H1 (cell line): ENCODE data around the gene TLCD2. TPM values are rescaled to one million over a fixed set of nuclear protein-coding genes. Genes with fewer than 3 reads are reported as not detected.

Experiments
- CTCF ChIA-PET: fragments of 300-600 bp; sonication (Branson Sonifier 250); formaldehyde crosslinking; loops from one replicate; lab custom pipeline; 2021; ENCODE audit not compliant: partially characterized antibody; lab: Charles Lee
- POLR2A ChIA-PET: fragments of 300-600 bp; sonication (Branson Sonifier 250); formaldehyde crosslinking; loops from one replicate; lab custom pipeline; 2021; ENCODE audit warnings: inconsistent platforms; ENCODE audit not compliant: partially characterized antibody; lab: Charles Lee
- DNase-seq, 2 experiments: peaks; one replicate each; pipeline versions ENCODE4 v3.0.0 to v3.0.0-alpha.2; 2010 to 2022; ENCODE audit warnings: low spot score in 2 of 2, low read depth in 1 of 2, mixed read lengths in 1 of 2
- FAIRE-seq: peaks from 2 replicates; lab custom pipeline; 2011; peaks lifted over from hg19 to GRCh38; lab: Jason Lieb, UNC
- H2AFZ ChIP-seq: 2 replicates; pipeline ENCODE4 v1.8.1; 2012; ENCODE audit warnings: low read length, inconsistent platforms
- H2AK5ac ChIP-seq: 2 replicates; pipeline ENCODE4 v1.6.1; 2013; ENCODE audit warnings: low read depth, low read length
- H2BK120ac ChIP-seq: replicated peaks from 2 replicates; pipeline ENCODE3; 2013; ENCODE audit warnings: low read depth, low read length, inconsistent platforms
- H2BK12ac ChIP-seq: 2 replicates; pipeline ENCODE4 v1.6.1; 2013; ENCODE audit warnings: low read depth, low read length
- H2BK15ac ChIP-seq: 2 replicates; pipeline ENCODE4 v1.6.1; 2013; ENCODE audit warnings: low read length
- H2BK20ac ChIP-seq: 2 replicates; pipeline ENCODE4 v1.6.1; 2013; ENCODE audit warnings: low read length
- H2BK5ac ChIP-seq: 2 replicates; pipeline ENCODE4 v1.6.1; 2013; ENCODE audit warnings: low read depth, low read length
- H3K14ac ChIP-seq: 2 replicates; pipeline ENCODE4 v1.6.1; 2013; ENCODE audit warnings: inconsistent platforms; ENCODE audit not compliant: insufficient read length
- H3K18ac ChIP-seq: 2 replicates; pipeline ENCODE4 v1.6.1; 2013; ENCODE audit warnings: low read length; ENCODE audit errors: extremely low read depth
- H3K23ac ChIP-seq: 2 replicates; pipeline ENCODE4 v1.6.1; 2013; ENCODE audit warnings: inconsistent platforms; ENCODE audit not compliant: insufficient read length
- H3K23me2 ChIP-seq: 2 replicates; pipeline ENCODE4 v1.6.1; 2013; ENCODE audit warnings: low read depth, low read length
- H3K27ac ChIP-seq: 2 replicates; pipeline ENCODE4 v1.6.1; 2011; ENCODE audit warnings: low read depth, low read length, inconsistent platforms
- H3K27me3 ChIP-seq, 4 experiments: replicated peaks in 1 of 4; 1 replicate in 1 of 4; 2 replicates in 3 of 4; pipeline versions ENCODE4 v1.6.1 to v1.8.1; 2011 to 2013; ENCODE audit warnings: low read length in 3 of 4, mild to moderate bottlenecking in 3 of 4, inconsistent platforms in 2 of 4, mixed read lengths in 2 of 4, moderate library complexity in 1 of 4; ENCODE audit not compliant: control insufficient read depth in 3 of 4, insufficient read depth in 3 of 4; ENCODE audit errors: extremely low read depth in 1 of 4
- H3K36me3 ChIP-seq, 4 experiments: 2 replicates each; pipeline versions ENCODE4 v1.6.1 to v1.8.1; 2011 to 2013; ENCODE audit warnings: mild to moderate bottlenecking in 4 of 4, low read length in 3 of 4, moderate library complexity in 2 of 4, control low read depth in 1 of 4, inconsistent platforms in 1 of 4; ENCODE audit not compliant: insufficient read depth in 4 of 4, control insufficient read depth in 2 of 4
- H3K4ac ChIP-seq: replicated peaks from 2 replicates; pipeline ENCODE3; 2013; ENCODE audit warnings: low read length, low read depth, mixed read lengths, inconsistent platforms; ENCODE audit not compliant: insufficient read length
- H3K4me1 ChIP-seq, 4 experiments: replicated peaks in 1 of 4; 1 replicate in 1 of 4; 2 replicates in 3 of 4; pipeline versions ENCODE4 v1.6.1 to v1.8.1; 2011 to 2013; ENCODE audit warnings: low read length in 3 of 4, inconsistent platforms in 2 of 4, mixed read lengths in 1 of 4; ENCODE audit not compliant: insufficient read depth in 4 of 4, control insufficient read depth in 3 of 4
- H3K4me2 ChIP-seq, 2 experiments: 2 replicates each; pipeline versions ENCODE4 v1.6.1 to v1.8.1; 2011 to 2013; ENCODE audit warnings: low read depth in 2 of 2, low read length in 2 of 2, control low read depth in 1 of 2, inconsistent platforms in 1 of 2, mild to moderate bottlenecking in 1 of 2; ENCODE audit not compliant: insufficient read depth in 1 of 2
- H3K4me3 ChIP-seq, 4 experiments: fragments of 200-600, 300-600 bp in 1 of 4; sonication (generic), shearing (Covaris generic), sonication (Bioruptor Twin) in 1 of 4; 2 replicates each; pipeline versions ENCODE4 v1.5.1 to v1.8.1; 2011 to 2016; ENCODE audit warnings: low read length in 4 of 4, low read depth in 3 of 4, control low read depth in 2 of 4, inconsistent platforms in 2 of 4, mild to moderate bottlenecking in 2 of 4, mixed read lengths in 1 of 4, moderate library complexity in 1 of 4; ENCODE audit not compliant: insufficient read depth in 2 of 4; ENCODE audit errors: extremely low read depth in 1 of 4
- H3K56ac ChIP-seq: replicated peaks from 2 replicates; pipeline ENCODE3; 2013; ENCODE audit warnings: low read depth, mild to moderate bottlenecking, mixed read lengths, low read length, inconsistent platforms; ENCODE audit not compliant: insufficient read length
- H3K79me1 ChIP-seq: 2 replicates; pipeline ENCODE4 v1.6.1; 2013; ENCODE audit warnings: low read depth, low read length, control low read depth
- H3K79me2 ChIP-seq, 2 experiments: 2 replicates each; pipeline versions ENCODE4 v1.6.1 to v1.8.1; 2012 to 2013; ENCODE audit warnings: low read length in 2 of 2, mild to moderate bottlenecking in 2 of 2, inconsistent platforms in 1 of 2; ENCODE audit not compliant: insufficient read depth in 2 of 2, control insufficient read depth in 1 of 2
- H3K9ac ChIP-seq, 4 experiments: replicated peaks in 1 of 4; 1 replicate in 1 of 4; 2 replicates in 3 of 4; pipeline versions ENCODE4 v1.6.1 to v1.8.1; 2011 to 2013; ENCODE audit warnings: low read depth in 3 of 4, low read length in 3 of 4, control low read depth in 2 of 4, mild to moderate bottlenecking in 2 of 4, moderate library complexity in 2 of 4, inconsistent platforms in 1 of 4; ENCODE audit errors: extremely low read depth in 1 of 4
- H3K9me3 ChIP-seq, 2 experiments: 2 replicates each; pipeline versions ENCODE4 v1.6.1 to v1.8.1; 2012 to 2013; ENCODE audit warnings: mild to moderate bottlenecking in 2 of 2, moderate library complexity in 2 of 2, control low read depth in 1 of 2, inconsistent platforms in 1 of 2, low read depth in 1 of 2, low read length in 1 of 2, mixed read lengths in 1 of 2; ENCODE audit not compliant: insufficient read depth in 2 of 2
- H4K20me1 ChIP-seq, 2 experiments: replicated peaks in 1 of 2; 2 replicates each; pipeline versions ENCODE3 to v1.8.1; 2011 to 2013; ENCODE audit warnings: inconsistent platforms in 2 of 2, low read length in 2 of 2, mild to moderate bottlenecking in 1 of 2; ENCODE audit not compliant: insufficient read depth in 2 of 2, control insufficient read depth in 1 of 2
- H4K5ac ChIP-seq: 2 replicates; pipeline ENCODE4 v1.6.1; 2013; ENCODE audit warnings: low read length, low read depth, mixed read lengths, inconsistent platforms; ENCODE audit not compliant: insufficient read length
- H4K8ac ChIP-seq: 2 replicates; pipeline ENCODE4 v1.8.0; 2013; ENCODE audit warnings: mild to moderate bottlenecking, moderate library complexity, low read length, inconsistent platforms; ENCODE audit not compliant: insufficient read depth; ENCODE audit errors: extremely low read depth
- H4K91ac ChIP-seq: replicated peaks from 2 replicates; pipeline ENCODE3; 2013; ENCODE audit warnings: low read length, mixed read lengths, inconsistent platforms; ENCODE audit not compliant: insufficient read length
- CEBPB ChIP-seq: IDR thresholded peaks from 2 replicates; pipeline ENCODE4 v1.6.1; 2012; ENCODE audit warnings: low read depth, low read length
- JUND ChIP-seq: IDR thresholded peaks from 2 replicates; pipeline ENCODE4 v1.6.1; 2011; ENCODE audit warnings: mild to moderate bottlenecking, improper control_type of control experiment, low read length
- KDM1A ChIP-seq: fragments of 200-600, 300-600 bp; sonication (generic); IDR thresholded peaks from 2 replicates; pipeline ENCODE4 v1.7.1; 2016; ENCODE audit warnings: mild to moderate bottlenecking, low read length, borderline replicate concordance
- POLR2A ChIP-seq, 2 experiments: IDR thresholded peaks; 1 replicate in 1 of 2; 2 replicates in 1 of 2; pipeline ENCODE4 v1.6.1; 2011; ENCODE audit warnings: low read depth in 2 of 2, low read length in 2 of 2, mild to moderate bottlenecking in 2 of 2; ENCODE audit errors: control extremely low read depth in 1 of 2
- WGBS, 2 experiments: shearing (Covaris generic) in 1 of 2; methylation state at CpG; one replicate each; pipeline versions ENCODE4 v1.1.6 to v1.1.7; 2013 to 2015; ENCODE audit warnings: low lambda C conversion rate in 2 of 2, mixed read lengths in 2 of 2, inconsistent platforms in 1 of 2, low coverage in 1 of 2, missing lambda C conversion rate in 1 of 2; ENCODE audit not compliant: insufficient replicate concordance in 2 of 2, insufficient coverage in 1 of 2, insufficient read length in 1 of 2; ENCODE audit errors: extremely low coverage in 1 of 2, missing lambda C conversion rate in 1 of 2; 5-methylcytosine and 5-hydroxymethylcytosine counted together
- polyA plus RNA-seq, 7 experiments: library from polyadenylated mRNA; depleted of rRNA in 3 of 7; stranded (reverse) in 5 of 7; unstranded in 2 of 7; fragments of >200 nt in 5 of 7; fragments of 200-250 nt in 2 of 7; gene quantifications; 1 replicate in 5 of 7; 2 replicates in 1 of 7; 4 replicates in 1 of 7; pipeline versions ENCODE4 v1.2.1 to v1.2.3, GENCODE V29; 2011 to 2013; ENCODE audit warnings: missing spikeins in 2 of 7, mixed read lengths in 2 of 7
- total RNA-seq: library from RNA; stranded (reverse); fragmentation: NEBNext Ultra II Directional; extraction: Animal tissue kit (Norgen Biotek cat#: 25700); gene quantifications from 2 replicates; pipeline ENCODE4 v1.2.1, GENCODE V29; 2021

The TLCD2 gene
- total and polyA plus RNA-seq, 2 of the 8 experiments (the other 6 are each of a cell fraction or from before 2014, with no cell fraction given): 0.47 to 1.4 TPM

- CTCF ChIA-PET: interaction anchor here (0.5 to 7.1 kb wide), 8 partner anchors 10 to 67 kb away, joined by 3 to 34 read pairs (median 4); no protein-coding TSS in a partner anchor
Observed at GRCh38 chr17:1731194-1731506, 21.0 kb upstream of the TLCD2 start.

More at GRCh38 chr17:1731194-1731506, 21.0 kb upstream of the TLCD2 start:
- no peak for FAIRE-seq
- no peaks in the 10 kb centered on the region; a peak in 1 of 4 replicates for H3K79me2 ChIP-seq
- H4K20me1 ChIP-seq: peaks cover 0 to 4% of the 10 kb centered on the region in 2 experiments
- H3K9ac ChIP-seq: no peak overlapping the region
- H4K8ac ChIP-seq: no peak overlapping the region
- H3K4me1 ChIP-seq: peaks cover 0 to 4% (median 0%) of the 10 kb centered on the region in 4 experiments; a peak in 4 of 7 replicates
- no peak overlapping the region for H4K5ac ChIP-seq
- WGBS, 2 experiments: 95% methylated on average over 9 of the region's 10 CpGs; no CpG with 5 or more reads in 1 of the 2 experiments
- no peak overlapping the region for H2AK5ac ChIP-seq
- H2BK15ac ChIP-seq: no peak overlapping the region
- H2BK20ac ChIP-seq: no peak overlapping the region
- DNase-seq: no peak
- H3K23me2 ChIP-seq: no peaks in the 10 kb centered on the region
- H3K4me2 ChIP-seq: no peak overlapping the region
- no peak overlapping the region for H2AFZ ChIP-seq
- no peak overlapping the region for H3K4me3 ChIP-seq
- no peaks in the 10 kb centered on the region for H3K9me3 ChIP-seq
- H2BK12ac ChIP-seq: no peak overlapping the region
- peaks cover 2% of the 10 kb centered on the region; the same call in 1 of the 2 replicates for H3K79me1 ChIP-seq
- no peak overlapping the region for H3K14ac ChIP-seq
- H2BK120ac ChIP-seq: no peak overlapping the region
- POLR2A ChIA-PET: interaction anchor here (0.6 to 4.2 kb wide), 5 partner anchors 14 to 65 kb away, joined by 3 to 16 read pairs (median 3); no protein-coding TSS in a partner anchor
- H3K56ac ChIP-seq: no peak overlapping the region
- H4K91ac ChIP-seq: no peak overlapping the region
- TF ChIP-seq JUND (no peak), KDM1A (no peak), CEBPB (no peak), POLR2A (IDR thresholded peaks at IDR 0.05; ENCODE audit: control extremely low read depth in 1 of 2, low read depth in 2 of 2, low read length in 2 of 2) (no peak)
- TF ChIP-seq, all 59 proteins: peak for 0
- no peak overlapping the region for H3K18ac ChIP-seq
- no peaks in the 10 kb centered on the region; a peak in 3 of 8 replicates for H3K36me3 ChIP-seq
- H3K4ac ChIP-seq: no peak overlapping the region
- no peak overlapping the region for H3K23ac ChIP-seq
- H2BK5ac ChIP-seq: no peak overlapping the region
- no peaks in the 10 kb centered on the region for H3K27me3 ChIP-seq
- H3K27ac ChIP-seq: no peak overlapping the region
